Nephron progenitor cell (in vitro differentiated cells): Measurements from ENCODE around the gene FUT8.

Experiments used
- DNase-seq: peaks from one replicate; pipeline ENCODE4 v3.0.0; 2021
- H3K27ac Mint-ChIP-seq: 2 replicates; pipeline ENCODE4 v1.8.0; 2021; ENCODE audit warnings: mild to moderate bottlenecking, moderate library complexity, mixed read lengths
- H3K27me3 Mint-ChIP-seq: 2 replicates; pipeline ENCODE4 v1.8.0; 2021; ENCODE audit warnings: mild to moderate bottlenecking, low read depth, mixed read lengths; ENCODE audit not compliant: poor library complexity
- H3K36me3 Mint-ChIP-seq: 2 replicates; pipeline ENCODE4 v1.8.0; 2021; ENCODE audit warnings: low read depth, mixed read lengths
- H3K4me1 Mint-ChIP-seq: 2 replicates; pipeline ENCODE4 v1.8.0; 2021; ENCODE audit warnings: mixed read lengths
- H3K4me3 Mint-ChIP-seq: 2 replicates; pipeline ENCODE4 v1.8.0; 2021; ENCODE audit warnings: mild to moderate bottlenecking, moderate library complexity, mixed read lengths
- H3K9me3 Mint-ChIP-seq: 2 replicates; pipeline ENCODE4 v1.8.0; 2021; ENCODE audit warnings: mild to moderate bottlenecking, moderate library complexity, mixed read lengths
- TF ChIP-seq, protein P1 (sequence below): fragments of 200-600 bp; sonication (generic); IDR thresholded peaks from 2 replicates; pipeline ENCODE4 v1.5.0; 2021; ENCODE audit warnings: antibody characterized with exemption

Gene FUT8

DNA sequence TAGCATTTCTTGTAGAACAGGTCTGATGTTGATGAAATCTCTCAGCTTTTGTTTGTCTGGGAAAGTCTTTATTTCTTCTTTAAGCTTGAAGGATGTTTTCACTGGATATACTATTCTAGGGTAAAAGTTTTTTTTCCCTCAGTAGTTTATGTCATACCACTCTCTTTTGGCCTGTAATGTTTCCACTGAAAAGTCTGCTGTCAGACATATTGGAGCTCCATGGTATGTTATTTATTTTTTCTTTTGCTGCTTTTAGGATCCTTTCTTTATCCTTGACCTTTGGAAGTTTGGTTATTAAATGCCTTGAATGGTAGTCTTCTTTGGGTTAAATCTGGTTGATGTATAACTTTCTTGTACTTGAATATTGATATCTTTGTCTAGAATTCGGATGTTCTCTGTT, 306.1 kb downstream of the FUT8 start:
- Mint-ChIP-seq H3K9me3 (peaks cover 53% of the 10 kb centered on the region), H3K36me3 (peaks cover 42% of the 10 kb centered on the region), H3K4me1 (no peaks in the 10 kb centered on the region), H3K27ac (no peak overlapping the region), H3K27me3 (no peaks in the 10 kb centered on the region), H3K4me3 (no peak overlapping the region)
- TF ChIP-seq, protein P1, sequence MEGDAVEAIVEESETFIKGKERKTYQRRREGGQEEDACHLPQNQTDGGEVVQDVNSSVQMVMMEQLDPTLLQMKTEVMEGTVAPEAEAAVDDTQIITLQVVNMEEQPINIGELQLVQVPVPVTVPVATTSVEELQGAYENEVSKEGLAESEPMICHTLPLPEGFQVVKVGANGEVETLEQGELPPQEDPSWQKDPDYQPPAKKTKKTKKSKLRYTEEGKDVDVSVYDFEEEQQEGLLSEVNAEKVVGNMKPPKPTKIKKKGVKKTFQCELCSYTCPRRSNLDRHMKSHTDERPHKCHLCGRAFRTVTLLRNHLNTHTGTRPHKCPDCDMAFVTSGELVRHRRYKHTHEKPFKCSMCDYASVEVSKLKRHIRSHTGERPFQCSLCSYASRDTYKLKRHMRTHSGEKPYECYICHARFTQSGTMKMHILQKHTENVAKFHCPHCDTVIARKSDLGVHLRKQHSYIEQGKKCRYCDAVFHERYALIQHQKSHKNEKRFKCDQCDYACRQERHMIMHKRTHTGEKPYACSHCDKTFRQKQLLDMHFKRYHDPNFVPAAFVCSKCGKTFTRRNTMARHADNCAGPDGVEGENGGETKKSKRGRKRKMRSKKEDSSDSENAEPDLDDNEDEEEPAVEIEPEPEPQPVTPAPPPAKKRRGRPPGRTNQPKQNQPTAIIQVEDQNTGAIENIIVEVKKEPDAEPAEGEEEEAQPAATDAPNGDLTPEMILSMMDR, result no peak
- no peak for DNase-seq

DNA sequence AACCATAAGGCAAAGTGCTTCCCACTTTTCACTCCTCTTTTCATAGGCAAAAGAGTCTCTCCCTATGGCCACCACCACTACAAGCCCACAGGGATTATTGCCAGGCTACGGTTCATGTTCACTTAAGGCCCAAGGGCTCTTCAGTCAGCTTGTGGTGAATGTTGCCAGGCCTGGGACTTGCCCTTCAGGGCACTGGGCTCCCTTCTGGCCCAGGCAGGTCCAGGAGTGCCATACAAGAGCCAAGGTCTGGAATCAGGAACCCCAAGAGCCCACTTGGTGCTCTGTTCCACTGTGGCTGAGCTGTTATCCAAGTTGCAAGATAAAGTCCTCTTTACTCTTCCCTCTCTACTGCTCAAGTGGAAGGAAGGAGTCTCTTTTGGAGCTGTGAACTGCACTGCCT, 307.6 kb downstream of the FUT8 start:
- Mint-ChIP-seq H3K4me1 (no peaks in the 10 kb centered on the region), H3K36me3 (peaks cover 35% of the 10 kb centered on the region), H3K9me3 (peaks cover 39% of the 10 kb centered on the region), H3K27ac (no peak overlapping the region), H3K27me3 (no peaks in the 10 kb centered on the region), H3K4me3 (no peak overlapping the region)
- TF ChIP-seq, protein P1, result no peak
- no peak for DNase-seq

DNA sequence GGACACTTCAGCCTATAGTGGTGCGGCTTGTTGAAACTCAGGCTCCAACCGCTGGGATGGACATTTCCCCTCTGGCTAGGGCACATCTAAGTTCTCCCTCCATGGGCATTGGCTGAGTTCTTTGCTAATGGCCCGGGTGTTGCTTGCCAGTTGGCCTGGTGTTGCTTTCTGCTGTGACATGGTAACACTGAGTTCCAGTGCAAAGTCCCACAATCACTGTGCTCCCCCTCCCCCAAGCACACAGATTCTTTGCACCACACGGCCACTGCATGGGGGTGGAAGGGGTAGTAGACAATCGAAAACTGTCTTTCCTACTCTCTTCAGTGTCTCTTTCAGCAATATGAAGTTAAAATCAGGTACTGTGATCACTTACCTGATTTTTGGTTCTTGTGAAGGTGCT, 308.2 kb downstream of the FUT8 start:
- Mint-ChIP-seq H3K27ac (no peak overlapping the region), H3K36me3 (peaks cover 31% of the 10 kb centered on the region), H3K4me3 (no peak overlapping the region), H3K4me1 (no peaks in the 10 kb centered on the region), H3K27me3 (no peaks in the 10 kb centered on the region), H3K9me3 (peaks cover 33% of the 10 kb centered on the region)
- DNase-seq, result no peak
- TF ChIP-seq, protein P1, result no peak

GRCh38 chr14:65723348-65723747, 310.8 kb downstream of the FUT8 start:
- DNase-seq, result no peak
- H3K4me3 Mint-ChIP-seq, result no peak overlapping the region
- no peaks in the 10 kb centered on the region for H3K27me3 Mint-ChIP-seq
- peaks cover 36% of the 10 kb centered on the region for H3K36me3 Mint-ChIP-seq
- H3K4me1 Mint-ChIP-seq, result no peaks in the 10 kb centered on the region
- no peak overlapping the region for H3K27ac Mint-ChIP-seq
- peaks cover 38% of the 10 kb centered on the region for H3K9me3 Mint-ChIP-seq
- TF ChIP-seq, protein P1, result no peak

- Mint-ChIP-seq H3K4me3 (no peak overlapping the region), H3K9me3 (peaks cover 23% of the 10 kb centered on the region), H3K4me1 (no peaks in the 10 kb centered on the region), H3K27me3 (no peaks in the 10 kb centered on the region), H3K27ac (no peak overlapping the region), H3K36me3 (peaks cover 21% of the 10 kb centered on the region)
- TF ChIP-seq, protein P1, result no peak
- no peak for DNase-seq
Measured at GRCh38 chr14:65728604-65729003, 316.1 kb downstream of the FUT8 start.

DNA sequence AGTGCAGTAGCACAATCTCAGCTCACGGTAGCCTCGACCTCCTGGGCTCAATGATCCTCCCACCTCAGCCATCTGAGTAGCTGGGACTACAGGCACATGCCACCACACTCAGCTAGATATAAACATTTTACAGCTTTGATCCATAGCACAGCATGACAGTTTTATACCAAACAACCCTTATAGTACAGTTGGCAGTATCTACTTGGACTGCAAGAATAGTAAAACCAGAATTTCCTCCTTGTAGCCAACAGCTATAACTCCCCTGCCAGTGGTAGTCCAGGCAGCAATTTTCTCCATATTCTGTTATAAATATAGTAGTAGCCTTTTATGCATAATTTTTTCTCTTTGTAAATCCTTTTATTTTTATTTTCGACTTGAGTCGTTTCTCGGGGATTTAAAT, 317.0 kb downstream of the FUT8 start:
- Mint-ChIP-seq H3K4me3 (no peak overlapping the region), H3K4me1 (no peaks in the 10 kb centered on the region), H3K9me3 (peaks cover 23% of the 10 kb centered on the region), H3K27me3 (no peaks in the 10 kb centered on the region), H3K27ac (no peak overlapping the region), H3K36me3 (peaks cover 21% of the 10 kb centered on the region)
- TF ChIP-seq, protein P1, result no peak
- DNase-seq, result no peak
